Mammary epithelial cell (primary cell): Measurements from ENCODE around the gene CNKSR1.

ENCODE experiments used
- EZH2 ChIP-seq: IDR thresholded peaks from 2 replicates; pipeline ENCODE4 v1.6.1; 2012; ENCODE audit warnings: low read length, inconsistent platforms, borderline replicate concordance
- TF ChIP-seq, protein P1 (sequence below), 2 donors: IDR thresholded peaks in 1 of 2; conservative IDR thresholded peaks in 1 of 2; 2 replicates each; pipeline ENCODE4 v1.5.1; 2011 to 2012; ENCODE audit warnings: inconsistent platforms in 2 of 2, low read length in 2 of 2, mild to moderate bottlenecking in 2 of 2, control low read depth in 1 of 2, low read depth in 1 of 2; ENCODE audit not compliant: insufficient read depth in 1 of 2; ENCODE audit errors: extremely low read depth in 1 of 2

DNA sequence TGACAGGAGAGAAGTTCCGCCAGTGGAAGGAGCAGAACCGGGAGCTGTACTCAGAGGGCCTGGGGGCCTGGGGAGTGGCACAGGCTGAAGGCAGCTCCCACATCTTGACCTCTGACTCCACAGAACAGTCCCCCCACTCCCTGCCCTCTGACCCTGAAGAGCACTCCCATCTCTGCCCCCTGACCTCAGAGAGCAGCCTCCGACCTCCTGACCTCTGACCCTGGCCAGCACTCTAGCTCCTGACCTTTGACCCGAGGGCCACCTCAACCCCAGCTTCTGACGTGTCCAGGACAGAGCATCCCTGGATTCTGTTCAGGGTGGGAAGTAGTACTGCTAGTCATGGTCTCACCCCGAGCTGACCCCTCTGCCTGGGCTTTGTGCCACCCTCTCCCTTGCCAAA is 12.0 kb downstream of the CNKSR1 start:
- TF ChIP-seq, protein P1, sequence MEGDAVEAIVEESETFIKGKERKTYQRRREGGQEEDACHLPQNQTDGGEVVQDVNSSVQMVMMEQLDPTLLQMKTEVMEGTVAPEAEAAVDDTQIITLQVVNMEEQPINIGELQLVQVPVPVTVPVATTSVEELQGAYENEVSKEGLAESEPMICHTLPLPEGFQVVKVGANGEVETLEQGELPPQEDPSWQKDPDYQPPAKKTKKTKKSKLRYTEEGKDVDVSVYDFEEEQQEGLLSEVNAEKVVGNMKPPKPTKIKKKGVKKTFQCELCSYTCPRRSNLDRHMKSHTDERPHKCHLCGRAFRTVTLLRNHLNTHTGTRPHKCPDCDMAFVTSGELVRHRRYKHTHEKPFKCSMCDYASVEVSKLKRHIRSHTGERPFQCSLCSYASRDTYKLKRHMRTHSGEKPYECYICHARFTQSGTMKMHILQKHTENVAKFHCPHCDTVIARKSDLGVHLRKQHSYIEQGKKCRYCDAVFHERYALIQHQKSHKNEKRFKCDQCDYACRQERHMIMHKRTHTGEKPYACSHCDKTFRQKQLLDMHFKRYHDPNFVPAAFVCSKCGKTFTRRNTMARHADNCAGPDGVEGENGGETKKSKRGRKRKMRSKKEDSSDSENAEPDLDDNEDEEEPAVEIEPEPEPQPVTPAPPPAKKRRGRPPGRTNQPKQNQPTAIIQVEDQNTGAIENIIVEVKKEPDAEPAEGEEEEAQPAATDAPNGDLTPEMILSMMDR (conservative IDR thresholded peaks at IDR 0.05 in 1 of 2, IDR thresholded peaks at IDR 0.05 in 1 of 2; ENCODE audit: extremely low read depth in 1 of 2, insufficient read depth in 1 of 2, low read depth in 1 of 2, low read length in 2 of 2): no peak
- no peak for TF ChIP-seq EZH2
